ENCODE data around the gene MRFAP1L1. TPM values are rescaled to one million over a fixed set of nuclear protein-coding genes. Genes with fewer than 3 reads are reported as not detected.

Gene MRFAP1L1
- polyA plus RNA-seq, 1 experiment: 35.5 TPM

DNA sequence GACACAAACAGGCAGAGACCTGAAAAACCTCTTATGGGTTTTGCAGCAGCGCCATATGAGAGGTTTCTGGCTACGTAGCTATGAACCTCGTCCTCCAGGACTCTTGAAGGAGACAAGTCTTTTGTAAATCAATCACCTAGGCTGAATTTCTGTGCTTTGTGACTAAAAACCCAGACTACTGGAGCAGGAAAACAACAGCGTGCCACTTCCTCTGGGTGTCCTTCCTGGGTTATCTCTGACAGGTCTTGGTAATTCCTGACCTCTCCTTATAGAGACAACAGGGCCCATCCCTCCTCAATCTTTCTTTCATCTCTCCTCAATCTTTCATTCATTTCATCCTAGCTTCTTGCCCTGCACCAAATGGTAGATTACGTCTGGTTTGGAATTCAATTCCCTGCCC lies 10.3 kb downstream of the MRFAP1L1 start:
- DNase-seq (ENCODE audit: low read depth): no peak
- Histone ChIP-seq H3K36me3 (ENCODE audit: control insufficient read depth, insufficient read depth, low read length) (peaks cover 2% of the 10 kb centered on the region), H3K4me3 (ENCODE audit: low read depth, low read length) (no peak overlapping the region), H3K27me3 (ENCODE audit: control insufficient read depth, insufficient read depth, low read length) (no peaks in the 10 kb centered on the region)
- TF ChIP-seq, protein P1, sequence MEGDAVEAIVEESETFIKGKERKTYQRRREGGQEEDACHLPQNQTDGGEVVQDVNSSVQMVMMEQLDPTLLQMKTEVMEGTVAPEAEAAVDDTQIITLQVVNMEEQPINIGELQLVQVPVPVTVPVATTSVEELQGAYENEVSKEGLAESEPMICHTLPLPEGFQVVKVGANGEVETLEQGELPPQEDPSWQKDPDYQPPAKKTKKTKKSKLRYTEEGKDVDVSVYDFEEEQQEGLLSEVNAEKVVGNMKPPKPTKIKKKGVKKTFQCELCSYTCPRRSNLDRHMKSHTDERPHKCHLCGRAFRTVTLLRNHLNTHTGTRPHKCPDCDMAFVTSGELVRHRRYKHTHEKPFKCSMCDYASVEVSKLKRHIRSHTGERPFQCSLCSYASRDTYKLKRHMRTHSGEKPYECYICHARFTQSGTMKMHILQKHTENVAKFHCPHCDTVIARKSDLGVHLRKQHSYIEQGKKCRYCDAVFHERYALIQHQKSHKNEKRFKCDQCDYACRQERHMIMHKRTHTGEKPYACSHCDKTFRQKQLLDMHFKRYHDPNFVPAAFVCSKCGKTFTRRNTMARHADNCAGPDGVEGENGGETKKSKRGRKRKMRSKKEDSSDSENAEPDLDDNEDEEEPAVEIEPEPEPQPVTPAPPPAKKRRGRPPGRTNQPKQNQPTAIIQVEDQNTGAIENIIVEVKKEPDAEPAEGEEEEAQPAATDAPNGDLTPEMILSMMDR (IDR thresholded peaks at IDR 0.05; ENCODE audit: insufficient read depth, low read depth, low read length): no peak
- ChIA-PET CTCF (interaction anchor here (0.8 kb wide), 1 partner anchor 174 kb away, joined by 3 read pairs; no protein-coding TSS in a partner anchor), POLR2A (no interaction called here)

DNA sequence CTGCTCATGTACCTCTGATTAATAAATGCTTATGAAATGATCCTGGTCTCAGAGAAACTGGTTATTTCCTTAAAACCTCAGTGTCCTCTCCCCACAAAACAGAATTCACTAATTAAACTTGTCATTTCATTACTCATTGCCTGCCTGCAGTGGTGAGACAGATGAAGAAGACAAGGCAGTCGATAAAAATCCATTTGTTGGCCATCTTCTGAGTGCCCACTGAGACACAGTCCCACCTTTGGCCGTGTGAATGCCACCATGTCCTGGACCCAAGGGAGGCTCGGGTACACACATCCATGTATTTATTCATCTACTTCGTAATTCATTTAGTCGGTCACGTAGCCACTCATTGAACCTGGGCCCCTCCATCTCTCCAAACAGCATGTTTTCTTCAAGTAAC lies 12.5 kb downstream of the MRFAP1L1 start:
- no peaks in the 10 kb centered on the region; the same call in none of the 2 replicates for H3K36me3 ChIP-seq (ENCODE audit: control insufficient read depth, insufficient read depth, low read length)
- TF ChIP-seq, protein P1 (IDR thresholded peaks at IDR 0.05; ENCODE audit: insufficient read depth, low read depth, low read length): no peak
- ChIA-PET CTCF (interaction anchor here (1.2 kb wide), 1 partner anchor 9 kb away, joined by 4 read pairs; no protein-coding TSS in a partner anchor), POLR2A (no interaction called here)
- H3K4me3 ChIP-seq (ENCODE audit: low read depth, low read length): no peak overlapping the region
- no peak for DNase-seq (ENCODE audit: low read depth)
- no peaks in the 10 kb centered on the region for H3K27me3 ChIP-seq (ENCODE audit: control insufficient read depth, insufficient read depth, low read length)

DNA sequence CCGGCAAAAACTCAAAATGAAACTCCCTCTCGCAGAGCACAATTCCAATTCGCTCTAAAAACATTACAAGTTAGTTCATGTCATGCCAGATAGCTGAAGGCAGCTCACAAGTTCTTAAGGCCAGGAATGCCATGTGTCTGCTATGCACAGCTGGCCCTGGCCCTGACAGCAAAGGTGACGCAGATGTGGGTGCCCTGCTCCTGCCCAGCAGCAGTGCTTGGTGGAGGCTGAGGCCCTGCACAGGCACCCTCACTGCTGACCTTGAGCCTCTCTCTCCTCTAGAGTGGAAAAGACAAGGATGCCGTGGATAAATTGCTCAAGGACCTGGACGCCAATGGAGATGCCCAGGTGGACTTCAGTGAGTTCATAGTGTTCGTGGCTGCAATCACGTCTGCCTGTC lies 13.1 kb downstream of the MRFAP1L1 start:
- TF ChIP-seq, protein P1 (IDR thresholded peaks at IDR 0.05; ENCODE audit: insufficient read depth, low read depth, low read length): no peak
- DNase-seq (ENCODE audit: low read depth): no peak
- H3K4me3 ChIP-seq (ENCODE audit: low read depth, low read length): no peak overlapping the region
- no peaks in the 10 kb centered on the region for H3K27me3 ChIP-seq (ENCODE audit: control insufficient read depth, insufficient read depth, low read length)
- ChIA-PET POLR2A (interaction anchor here (0.6 kb wide), 2 partner anchors 21 to 371 kb away, joined by 5 to 9 read pairs; partner anchors contain the start of gene GRPEL1), CTCF (interaction anchor here (1.2 kb wide), 1 partner anchor 10 kb away, joined by 4 read pairs; no protein-coding TSS in a partner anchor)
- H3K36me3 ChIP-seq (ENCODE audit: control insufficient read depth, insufficient read depth, low read length): no peaks in the 10 kb centered on the region; the same call in none of the 2 replicates

DNA sequence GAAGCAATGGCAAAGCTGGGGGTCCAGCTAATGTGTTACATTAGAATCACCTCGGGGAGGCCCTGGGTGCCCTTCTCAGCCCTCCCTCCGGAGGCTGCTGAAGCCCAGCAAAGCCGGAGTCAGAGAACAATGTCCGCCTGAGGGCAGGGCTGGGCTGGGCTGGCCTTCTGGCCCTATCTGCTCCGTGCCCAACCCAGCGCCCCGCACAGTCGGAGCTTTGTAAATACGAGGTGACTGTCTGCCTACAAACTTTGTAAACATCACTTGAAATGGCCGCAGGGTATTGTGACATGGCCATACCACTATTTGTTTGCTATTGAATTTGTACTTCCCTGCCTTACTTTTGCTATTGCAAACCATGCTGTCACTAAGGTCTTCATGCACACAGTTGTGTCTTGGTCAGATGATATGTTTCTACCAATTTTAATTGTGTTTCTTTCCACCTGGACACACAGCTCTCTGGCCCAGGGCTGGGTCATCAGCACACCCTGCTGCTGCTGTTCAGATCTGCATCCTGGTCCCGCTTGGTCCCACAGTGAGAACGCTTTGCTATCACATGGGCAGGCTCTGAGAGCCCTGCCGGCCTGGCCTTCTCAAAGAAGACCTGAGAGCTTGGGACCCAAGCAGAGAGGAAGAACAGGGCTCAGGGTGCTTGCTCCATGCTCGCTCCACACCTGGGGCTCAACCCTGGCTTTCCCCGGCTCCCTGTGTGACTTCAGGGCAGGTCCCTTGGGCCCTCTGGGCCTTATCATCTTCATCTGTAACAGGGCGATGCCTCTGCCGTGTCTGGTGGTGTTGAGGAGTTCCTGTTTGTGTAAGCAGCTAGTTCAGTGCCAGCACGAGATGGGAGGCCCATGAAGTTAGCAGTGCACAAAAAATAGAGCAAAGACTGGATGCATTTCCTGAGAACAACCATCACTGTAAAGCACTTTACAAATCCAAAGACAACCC lies 13.7 kb downstream of the MRFAP1L1 start:
- no peaks in the 10 kb centered on the region; the same call in none of the 2 replicates for H3K36me3 ChIP-seq (ENCODE audit: control insufficient read depth, insufficient read depth, low read length)
- no peak for DNase-seq (ENCODE audit: low read depth)
- no peak overlapping the region for H3K4me3 ChIP-seq (ENCODE audit: low read depth, low read length)
- H3K27me3 ChIP-seq (ENCODE audit: control insufficient read depth, insufficient read depth, low read length): no peaks in the 10 kb centered on the region
- ChIA-PET POLR2A (interaction anchor here (0.6 kb wide), 2 partner anchors 21 to 372 kb away, joined by 5 to 9 read pairs; partner anchors contain the start of gene GRPEL1), CTCF (interaction anchor here (1.2 kb wide), 1 partner anchor 10 kb away, joined by 4 read pairs; no protein-coding TSS in a partner anchor)
- TF ChIP-seq, protein P1 (IDR thresholded peaks at IDR 0.05; ENCODE audit: insufficient read depth, low read depth, low read length): no peak
